Liver (tissue), 3 donors: Measurements from ENCODE around the gene LIG1.

Experiments used
- NR2F2 ChIP-seq: IDR thresholded peaks from 2 replicates; pipeline ENCODE4 v1.6.1; 2016; ENCODE audit warnings: antibody characterized with exemption
- RAD21 ChIP-seq, 2 donors: IDR thresholded peaks; 2 replicates each; pipeline ENCODE4 v1.6.1; 2016; ENCODE audit warnings: antibody characterized with exemption in 2 of 2, mild to moderate bottlenecking in 2 of 2
- SP1 ChIP-seq: IDR thresholded peaks from 2 replicates; pipeline ENCODE4 v1.6.1; 2018; ENCODE audit warnings: antibody characterized with exemption, mild to moderate bottlenecking
- YY1 ChIP-seq: IDR thresholded peaks from 2 replicates; pipeline ENCODE4 v1.6.1; 2016; ENCODE audit warnings: antibody characterized with exemption, mild to moderate bottlenecking
- TF ChIP-seq, protein P1 (sequence below): IDR thresholded peaks from 2 replicates; pipeline ENCODE4 v1.6.1; 2016; ENCODE audit warnings: antibody characterized with exemption
- TF ChIP-seq, protein P2 (sequence below): fragments of 150-350 bp; IDR thresholded peaks from 2 replicates; pipeline ENCODE4 v1.5.1; 2017; ENCODE audit warnings: improper control_type of control experiment, low read depth, low read length; ENCODE audit not compliant: missing input control
- TF ChIP-seq, protein P3 (sequence below): IDR thresholded peaks from 2 replicates; pipeline ENCODE4 v1.6.1; 2016; ENCODE audit warnings: antibody characterized with exemption, mild to moderate bottlenecking
- donor health status: healthy.
- donor health status: healthy.

DNA sequence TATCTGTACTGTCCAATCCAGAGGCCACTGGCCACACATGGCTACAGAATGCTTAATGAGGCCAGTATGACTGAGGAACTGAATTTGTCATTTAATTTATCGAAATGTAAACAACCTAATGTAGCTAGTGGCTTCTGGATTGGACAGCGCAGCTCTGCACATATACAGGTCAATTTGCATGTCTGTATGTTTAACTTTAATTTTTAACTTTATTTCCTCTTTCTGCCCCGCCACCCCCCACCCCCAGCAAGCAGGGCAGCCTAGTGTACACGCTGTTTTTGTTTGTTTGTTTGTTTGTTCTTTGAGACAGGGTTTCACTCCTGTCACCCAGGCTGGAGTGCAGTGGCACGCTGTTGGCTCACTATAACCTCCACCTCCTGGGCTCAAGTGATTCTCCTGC is 15.9 kb upstream of the LIG1 start:
- TF ChIP-seq YY1 (no peak), SP1 (no peak), RAD21 (IDR thresholded peaks at IDR 0.05) (no peak), NR2F2 (no peak)
- TF ChIP-seq, protein P1, sequence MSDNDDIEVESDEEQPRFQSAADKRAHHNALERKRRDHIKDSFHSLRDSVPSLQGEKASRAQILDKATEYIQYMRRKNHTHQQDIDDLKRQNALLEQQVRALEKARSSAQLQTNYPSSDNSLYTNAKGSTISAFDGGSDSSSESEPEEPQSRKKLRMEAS = no peak
- TF ChIP-seq, protein P2, sequence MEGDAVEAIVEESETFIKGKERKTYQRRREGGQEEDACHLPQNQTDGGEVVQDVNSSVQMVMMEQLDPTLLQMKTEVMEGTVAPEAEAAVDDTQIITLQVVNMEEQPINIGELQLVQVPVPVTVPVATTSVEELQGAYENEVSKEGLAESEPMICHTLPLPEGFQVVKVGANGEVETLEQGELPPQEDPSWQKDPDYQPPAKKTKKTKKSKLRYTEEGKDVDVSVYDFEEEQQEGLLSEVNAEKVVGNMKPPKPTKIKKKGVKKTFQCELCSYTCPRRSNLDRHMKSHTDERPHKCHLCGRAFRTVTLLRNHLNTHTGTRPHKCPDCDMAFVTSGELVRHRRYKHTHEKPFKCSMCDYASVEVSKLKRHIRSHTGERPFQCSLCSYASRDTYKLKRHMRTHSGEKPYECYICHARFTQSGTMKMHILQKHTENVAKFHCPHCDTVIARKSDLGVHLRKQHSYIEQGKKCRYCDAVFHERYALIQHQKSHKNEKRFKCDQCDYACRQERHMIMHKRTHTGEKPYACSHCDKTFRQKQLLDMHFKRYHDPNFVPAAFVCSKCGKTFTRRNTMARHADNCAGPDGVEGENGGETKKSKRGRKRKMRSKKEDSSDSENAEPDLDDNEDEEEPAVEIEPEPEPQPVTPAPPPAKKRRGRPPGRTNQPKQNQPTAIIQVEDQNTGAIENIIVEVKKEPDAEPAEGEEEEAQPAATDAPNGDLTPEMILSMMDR = no peak
- TF ChIP-seq, protein P3, sequence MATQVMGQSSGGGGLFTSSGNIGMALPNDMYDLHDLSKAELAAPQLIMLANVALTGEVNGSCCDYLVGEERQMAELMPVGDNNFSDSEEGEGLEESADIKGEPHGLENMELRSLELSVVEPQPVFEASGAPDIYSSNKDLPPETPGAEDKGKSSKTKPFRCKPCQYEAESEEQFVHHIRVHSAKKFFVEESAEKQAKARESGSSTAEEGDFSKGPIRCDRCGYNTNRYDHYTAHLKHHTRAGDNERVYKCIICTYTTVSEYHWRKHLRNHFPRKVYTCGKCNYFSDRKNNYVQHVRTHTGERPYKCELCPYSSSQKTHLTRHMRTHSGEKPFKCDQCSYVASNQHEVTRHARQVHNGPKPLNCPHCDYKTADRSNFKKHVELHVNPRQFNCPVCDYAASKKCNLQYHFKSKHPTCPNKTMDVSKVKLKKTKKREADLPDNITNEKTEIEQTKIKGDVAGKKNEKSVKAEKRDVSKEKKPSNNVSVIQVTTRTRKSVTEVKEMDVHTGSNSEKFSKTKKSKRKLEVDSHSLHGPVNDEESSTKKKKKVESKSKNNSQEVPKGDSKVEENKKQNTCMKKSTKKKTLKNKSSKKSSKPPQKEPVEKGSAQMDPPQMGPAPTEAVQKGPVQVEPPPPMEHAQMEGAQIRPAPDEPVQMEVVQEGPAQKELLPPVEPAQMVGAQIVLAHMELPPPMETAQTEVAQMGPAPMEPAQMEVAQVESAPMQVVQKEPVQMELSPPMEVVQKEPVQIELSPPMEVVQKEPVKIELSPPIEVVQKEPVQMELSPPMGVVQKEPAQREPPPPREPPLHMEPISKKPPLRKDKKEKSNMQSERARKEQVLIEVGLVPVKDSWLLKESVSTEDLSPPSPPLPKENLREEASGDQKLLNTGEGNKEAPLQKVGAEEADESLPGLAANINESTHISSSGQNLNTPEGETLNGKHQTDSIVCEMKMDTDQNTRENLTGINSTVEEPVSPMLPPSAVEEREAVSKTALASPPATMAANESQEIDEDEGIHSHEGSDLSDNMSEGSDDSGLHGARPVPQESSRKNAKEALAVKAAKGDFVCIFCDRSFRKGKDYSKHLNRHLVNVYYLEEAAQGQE = no peak
